Measurements from ENCODE around the gene PELI2. TPM values are rescaled to one million over a fixed set of nuclear protein-coding genes. Genes with fewer than 3 reads are reported as not detected.

The PELI2 gene
- total RNA-seq, 1 experiment from 2014 or later: 2.0 TPM

DNA sequence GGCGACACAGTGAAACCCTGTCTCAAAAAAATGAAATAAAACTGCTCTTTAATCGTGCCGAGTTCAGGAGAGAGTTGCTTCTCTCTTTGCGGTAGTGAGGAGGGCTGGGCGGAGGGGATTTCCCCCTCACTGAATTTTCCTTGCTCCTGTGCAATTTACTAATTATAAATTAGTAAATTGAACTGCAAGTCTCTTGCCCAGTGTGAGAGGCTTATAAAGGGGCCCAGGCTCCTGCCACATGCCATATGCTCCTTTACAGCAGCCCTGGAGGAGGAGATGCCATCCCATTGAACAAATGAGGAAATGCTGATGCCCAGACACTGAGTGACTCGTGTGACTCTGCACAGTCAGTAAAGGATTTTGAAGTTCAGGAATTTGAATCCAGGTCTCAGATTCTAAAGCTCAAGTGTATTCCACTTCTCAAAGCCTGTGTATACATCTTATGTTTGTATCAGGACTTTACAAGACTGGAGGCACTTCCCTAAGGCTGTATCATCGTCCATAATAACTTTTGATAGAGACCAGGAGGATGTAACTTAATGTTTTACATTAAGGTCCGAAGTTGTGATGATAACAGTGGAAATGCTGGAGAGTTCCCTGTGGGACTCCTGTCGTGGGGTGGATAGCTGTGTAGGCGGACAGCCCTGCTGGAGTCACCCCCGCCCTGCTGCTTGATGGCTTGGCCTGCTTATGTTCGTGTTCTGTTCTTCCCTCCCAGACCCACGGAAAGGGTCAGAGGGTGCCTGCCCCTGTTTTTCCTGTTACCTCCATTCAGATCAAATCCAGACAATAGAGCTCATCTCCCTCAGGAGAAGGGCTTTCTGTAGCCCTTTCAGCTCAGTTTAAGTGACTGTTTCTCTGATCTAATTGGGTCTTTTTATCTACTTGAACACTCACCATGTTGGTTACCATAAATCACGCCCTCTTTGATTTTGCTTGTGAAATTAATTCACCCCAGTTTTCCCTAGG is 13.9 kb downstream of the PELI2 start:
- BruUV-seq (replicated peaks): no TSS peak
- CTCF ChIA-PET: no interaction called here
- no peak for ATAC-seq

DNA sequence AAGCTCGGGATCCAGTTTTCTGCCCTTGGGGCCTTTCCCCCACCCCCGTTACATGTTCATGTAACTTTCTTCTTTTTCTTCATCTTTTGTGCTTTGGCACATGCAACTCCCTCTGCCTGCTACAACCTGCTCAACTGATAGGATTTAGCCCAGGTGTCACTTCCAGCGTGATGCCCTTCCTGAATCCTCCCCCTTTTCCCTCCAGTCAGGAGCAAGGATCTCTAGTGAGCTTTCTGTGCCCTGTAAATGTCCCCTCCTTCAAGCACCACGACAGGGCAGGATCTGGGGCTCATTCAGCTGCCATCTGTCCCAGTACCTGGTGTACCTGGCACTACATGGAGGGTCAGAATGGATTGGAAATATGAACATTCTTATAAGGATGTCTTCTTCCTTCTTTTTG is 15.3 kb downstream of the PELI2 start:
- POLR2A ChIA-PET: no interaction called here
- H3K27me3 ChIP-seq (ENCODE audit: insufficient read depth, low read length): peaks cover 69% of the 10 kb centered on the region; the same call in 1 of the 2 replicates
- no peak overlapping the region for H2AFZ ChIP-seq (ENCODE audit: low read depth, low read length, poor library complexity, severe bottlenecking)
- H3K4me1 ChIP-seq (ENCODE audit: control insufficient read depth in 1 of 2, insufficient read depth in 2 of 2, low read length in 2 of 2): no peaks in the 10 kb centered on the region
- CTCF ChIA-PET: interaction anchor here (0.8 kb wide), 1 partner anchor 341 kb away, joined by 3 read pairs; no protein-coding TSS in a partner anchor
- RAD21 ChIA-PET (ENCODE audit: low non-redundant PET in 1 of 2, low total read pairs in 2 of 2, uncharacterized antibody in 2 of 2, unreplicated experiment in 2 of 2): no interaction called here
- no peak overlapping the region for H3K27ac ChIP-seq (ENCODE audit: low read depth, low read length)
- no peak overlapping the region for H3K4me2 ChIP-seq (ENCODE audit: low read length)
- H3K4me3 ChIP-seq (replicated peaks in 1 of 2; ENCODE audit: low read depth in 1 of 2, low read length in 2 of 2): no peak overlapping the region
- BruUV-seq (replicated peaks): no TSS peak
- no peaks in the 10 kb centered on the region for H3K36me3 ChIP-seq (ENCODE audit: control insufficient read depth in 1 of 2, insufficient read depth in 2 of 2, low read length in 2 of 2)
- no peaks in the 10 kb centered on the region for H3K79me2 ChIP-seq (ENCODE audit: insufficient read depth, low read length)
- H3K9me2 ChIP-seq (ENCODE audit: insufficient read depth): no peaks in the 10 kb centered on the region
- no peak overlapping the region for H3K9ac ChIP-seq (ENCODE audit: low read length)
- ATAC-seq (0 out of 2 replicates have a peak, but pooled peaks have one; percentile 30), DNase-seq (ENCODE audit: low read depth, low spot score) (no peak)
- no peak for TF ChIP-seq TCF7L2 (IDR thresholded peaks at IDR 0.05; ENCODE audit: borderline replicate concordance, extremely low read depth, insufficient read depth, insufficient read length)
- no peak for TF ChIP-seq SRF (IDR thresholded peaks at IDR 0.05; ENCODE audit: low read depth)
- TF ChIP-seq CTCF (IDR thresholded peaks at IDR 0.05 in 2 of 3, conservative IDR thresholded peaks at IDR 0.05 in 1 of 3; ENCODE audit: borderline replicate concordance in 1 of 3, insufficient read depth in 1 of 3, low read depth in 2 of 3, low read length in 2 of 3): no peak
- no peak for TF ChIP-seq POLR2A (IDR thresholded peaks at IDR 0.05; ENCODE audit: borderline replicate concordance, extremely low read depth, insufficient read depth, insufficient read length)
- no peak for TF ChIP-seq ZNF274 (IDR thresholded peaks at IDR 0.05; ENCODE audit: low read depth, low read length)
- TF ChIP-seq EGR1 (IDR thresholded peaks at IDR 0.05; ENCODE audit: low read depth): no peak
- TF ChIP-seq POLR2AphosphoS5 (IDR thresholded peaks at IDR 0.05; ENCODE audit: low read depth, low read length): no peak
- TF ChIP-seq EZH2 (IDR thresholded peaks at IDR 0.05): no peak
- TF ChIP-seq, protein P1, sequence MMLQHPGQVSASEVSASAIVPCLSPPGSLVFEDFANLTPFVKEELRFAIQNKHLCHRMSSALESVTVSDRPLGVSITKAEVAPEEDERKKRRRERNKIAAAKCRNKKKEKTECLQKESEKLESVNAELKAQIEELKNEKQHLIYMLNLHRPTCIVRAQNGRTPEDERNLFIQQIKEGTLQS (IDR thresholded peaks at IDR 0.05): no peak
- TF ChIP-seq ELF1 (IDR thresholded peaks at IDR 0.05; ENCODE audit: borderline replicate concordance, low read depth): no peak
- H3K9me3 ChIP-seq (ENCODE audit: control insufficient read depth in 1 of 2, insufficient read depth in 1 of 2, low read depth in 1 of 2, low read length in 2 of 2): no peaks in the 10 kb centered on the region
- no peaks in the 10 kb centered on the region for H4K20me1 ChIP-seq (ENCODE audit: insufficient read depth)
- intact Hi-C loops (cut with micrococcal nuclease): no loop called here

More for the DNA sequence above, 13.9 kb downstream of the PELI2 start:
- Histone ChIP-seq H3K4me2 (ENCODE audit: low read length) (no peak overlapping the region), H3K27me3 (ENCODE audit: insufficient read depth, low read length) (peaks cover 67% of the 10 kb centered on the region; the same call in 1 of the 2 replicates), H3K36me3 (ENCODE audit: control insufficient read depth in 1 of 2, insufficient read depth in 2 of 2, low read length in 2 of 2) (no peaks in the 10 kb centered on the region), H3K4me1 (ENCODE audit: control insufficient read depth in 1 of 2, insufficient read depth in 2 of 2, low read length in 2 of 2) (no peaks in the 10 kb centered on the region), H3K9me3 (ENCODE audit: control insufficient read depth in 1 of 2, insufficient read depth in 1 of 2, low read depth in 1 of 2, low read length in 2 of 2) (no peaks in the 10 kb centered on the region), H3K79me2 (ENCODE audit: insufficient read depth, low read length) (no peaks in the 10 kb centered on the region), H3K27ac (ENCODE audit: low read depth, low read length) (no peak overlapping the region), H3K9ac (ENCODE audit: low read length) (no peak overlapping the region), H3K9me2 (ENCODE audit: insufficient read depth) (no peaks in the 10 kb centered on the region), H3K4me3 (replicated peaks in 1 of 2; ENCODE audit: low read depth in 1 of 2, low read length in 2 of 2) (no peak overlapping the region), H4K20me1 (ENCODE audit: insufficient read depth) (no peaks in the 10 kb centered on the region), H2AFZ (ENCODE audit: low read depth, low read length, poor library complexity, severe bottlenecking) (no peak overlapping the region)
- RAD21 ChIA-PET (ENCODE audit: low non-redundant PET in 1 of 2, low total read pairs in 2 of 2, uncharacterized antibody in 2 of 2, unreplicated experiment in 2 of 2): no interaction called here
- no peak for TF ChIP-seq CEBPB (IDR thresholded peaks at IDR 0.05; ENCODE audit: low read depth)
- TF ChIP-seq EGR1 (IDR thresholded peaks at IDR 0.05; ENCODE audit: low read depth): no peak
- no peak for TF ChIP-seq SIN3A (IDR thresholded peaks at IDR 0.05; ENCODE audit: low read depth)
- TF ChIP-seq RAD21 (IDR thresholded peaks at IDR 0.05; ENCODE audit: low read depth): no peak
- TF ChIP-seq, protein P2, sequence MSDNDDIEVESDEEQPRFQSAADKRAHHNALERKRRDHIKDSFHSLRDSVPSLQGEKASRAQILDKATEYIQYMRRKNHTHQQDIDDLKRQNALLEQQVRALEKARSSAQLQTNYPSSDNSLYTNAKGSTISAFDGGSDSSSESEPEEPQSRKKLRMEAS (IDR thresholded peaks at IDR 0.05): no peak
- no peak for TF ChIP-seq SP1 (IDR thresholded peaks at IDR 0.05; ENCODE audit: low read depth)
- no peak for TF ChIP-seq POLR2A (IDR thresholded peaks at IDR 0.05; ENCODE audit: borderline replicate concordance, extremely low read depth, insufficient read depth, insufficient read length)
- no peak for TF ChIP-seq POLR2AphosphoS5 (IDR thresholded peaks at IDR 0.05; ENCODE audit: low read depth, low read length)
- POLR2A ChIA-PET: interaction anchor here (1.1 kb wide), 1 partner anchor 14 kb away, joined by 3 read pairs; the partner anchor contains the start of gene PELI2
- no peak for DNase-seq (ENCODE audit: low read depth, low spot score)
- intact Hi-C loops (cut with micrococcal nuclease): no loop called here
